T-helper 17 cell (primary cell): ENCODE measurements around the gene UCN. TPM values are rescaled to one million over a fixed set of nuclear protein-coding genes. Genes with fewer than 3 reads are reported as not detected.
A peak's percentile ranks its signal among the peaks of the same experiment; 100 is the strongest.
"Not testable (repeated sequence)": the region's sequence is repeated elsewhere in the genome, so short reads cannot be mapped to it uniquely, and the experiment has no call there.

Experiments
- ATAC-seq: fragments of 150-1000 bp; cut with Tn5 transposase; 2 replicates; pipeline ENCODE4 v1.10.0; 2021; ENCODE audit warnings: mild to moderate bottlenecking, moderate library complexity
- DNase-seq, 3 donors: peaks; one replicate each; pipeline versions ENCODE4 v3.0.0 to v3.0.0-alpha.2; 2020 to 2021
- H3K9me3 ChIP-seq: one replicate; pipeline ENCODE4 v1.7.0; 2013; ENCODE audit warnings: low read length, mild to moderate bottlenecking; ENCODE audit not compliant: control insufficient read depth, poor library complexity, severe bottlenecking
- H3K27ac Mint-ChIP-seq: one replicate; pipeline ENCODE4 v1.8.0; 2022; ENCODE audit warnings: mild to moderate bottlenecking, moderate library complexity, mixed read lengths
- H3K27me3 Mint-ChIP-seq: one replicate; pipeline ENCODE4 v1.8.0; 2022; ENCODE audit warnings: mixed read lengths
- H3K36me3 Mint-ChIP-seq: one replicate; pipeline ENCODE4 v1.8.0; 2022; ENCODE audit warnings: low read depth, mixed read lengths
- H3K4me1 Mint-ChIP-seq: one replicate; pipeline ENCODE4 v1.8.0; 2022; ENCODE audit warnings: mild to moderate bottlenecking, mixed read lengths
- H3K4me3 Mint-ChIP-seq: one replicate; pipeline ENCODE4 v1.8.0; 2022; ENCODE audit warnings: mild to moderate bottlenecking, moderate library complexity, mixed read lengths
- total RNA-seq, 4 donors: library from RNA in 2 of 4; stranded (reverse) in 2 of 4; gene quantifications; one replicate each; pipeline ENCODE4 v1.2.3 and lab custom pipeline; 2022 to 2026

The UCN gene
- total RNA-seq, 2 donors from 2014 or later = 1.5 to 1.6 TPM

DNA sequence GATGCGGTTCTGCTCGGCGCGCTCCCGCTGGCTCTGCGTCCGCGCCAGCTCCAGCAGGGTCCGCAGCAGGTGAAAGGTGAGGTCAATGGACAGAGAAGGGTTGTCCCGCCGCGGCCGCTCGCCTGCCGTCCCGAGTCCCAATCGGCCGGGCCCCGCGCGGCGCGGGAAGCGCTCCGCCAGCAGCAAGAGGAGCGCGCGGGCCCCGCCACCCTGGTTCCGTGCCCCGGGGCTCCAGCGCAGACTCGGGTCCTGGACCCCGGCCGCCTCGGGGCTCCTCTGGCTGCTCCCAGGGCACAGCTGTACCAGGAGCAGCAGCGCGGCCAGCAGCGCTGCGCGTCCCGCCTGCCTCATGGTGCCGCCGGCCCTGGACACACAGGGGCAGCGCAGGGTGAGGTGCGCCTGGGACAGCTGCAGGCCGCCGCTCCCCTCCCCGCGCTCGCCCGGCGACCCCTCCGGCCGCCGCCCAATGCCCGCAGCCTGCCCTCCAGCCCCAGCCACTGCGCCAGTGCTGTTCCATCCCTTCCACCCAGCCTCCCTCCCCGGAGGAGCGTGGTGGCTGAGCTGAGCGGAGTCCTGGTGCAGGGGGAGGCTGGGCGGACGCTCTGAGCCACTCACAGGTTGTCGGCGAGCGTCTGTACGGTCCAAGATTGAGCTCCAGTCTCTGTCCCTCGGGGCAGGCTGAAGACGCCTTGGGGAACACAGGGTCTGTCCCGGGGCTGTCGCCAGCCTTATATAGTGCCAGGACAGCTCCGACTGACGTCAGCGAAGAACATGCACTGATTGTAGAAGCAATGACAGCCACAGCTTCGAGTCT, 493 bp downstream of the UCN start:
- ATAC-seq = no peak
- Mint-ChIP-seq H3K4me3 (no peak overlapping the region), H3K36me3 (peaks cover 7% of the 10 kb centered on the region), H3K27ac (no peak overlapping the region), H3K27me3 (peaks cover 19% of the 10 kb centered on the region), H3K4me1 (no peaks in the 10 kb centered on the region)
- no peaks in the 10 kb centered on the region for H3K9me3 ChIP-seq
- DNase-seq = no peak

DNA sequence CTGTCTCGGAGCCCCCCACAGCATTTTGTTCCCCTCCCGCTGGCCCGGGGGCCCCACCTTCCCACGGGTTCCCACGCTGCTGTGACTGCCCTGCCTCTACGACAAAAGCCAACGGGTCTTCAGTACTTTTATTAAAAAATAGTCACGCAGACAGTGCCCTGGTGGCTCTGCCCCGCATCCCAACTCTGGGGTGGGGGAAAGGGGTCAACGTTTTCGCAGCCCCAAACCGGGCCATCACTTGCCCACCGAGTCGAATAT, 1.0 kb downstream of the UCN start:
- no peaks in the 10 kb centered on the region for H3K4me1 Mint-ChIP-seq
- no peak overlapping the region for H3K4me3 Mint-ChIP-seq

DNA sequence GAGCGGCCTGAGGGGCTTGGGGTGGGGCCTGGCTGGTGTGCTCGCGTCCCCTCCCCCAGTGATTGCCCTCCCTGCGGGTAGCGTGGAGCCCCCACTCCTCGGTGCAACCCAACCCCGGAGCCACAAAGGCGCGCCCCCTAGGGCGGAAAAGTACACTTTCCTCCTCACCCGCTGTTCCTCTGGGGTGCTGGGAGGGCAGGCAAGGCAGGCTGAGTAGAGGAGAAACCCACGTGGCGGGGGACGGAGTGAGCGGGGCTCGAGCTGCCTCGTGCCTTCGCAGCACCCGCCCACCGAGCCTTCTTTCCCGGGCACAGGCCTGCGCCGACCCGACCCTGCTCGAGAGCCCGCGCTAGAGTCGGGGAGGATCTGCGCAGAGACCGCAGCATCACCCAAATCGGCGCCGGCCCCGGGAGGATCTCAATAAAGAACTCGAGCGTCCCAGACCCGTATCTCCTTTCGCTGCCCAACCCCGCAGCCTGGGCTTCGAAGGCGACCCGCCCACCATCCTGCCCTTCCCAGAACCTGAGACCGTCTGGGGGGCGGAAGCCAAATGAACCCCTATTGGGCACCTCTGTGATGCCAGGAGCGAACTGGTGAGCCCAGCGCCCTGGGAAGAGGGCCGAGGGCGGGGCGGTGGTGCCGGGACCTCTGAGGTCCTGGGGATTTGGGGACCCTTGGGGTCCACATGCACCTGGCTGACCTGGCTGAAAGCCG, 1.5 kb downstream of the UCN start:
- Mint-ChIP-seq H3K27ac (no peak overlapping the region), H3K4me3 (peak overlapping the region; percentile 70), H3K27me3 (peaks cover 19% of the 10 kb centered on the region), H3K36me3 (peaks cover 5% of the 10 kb centered on the region), H3K4me1 (no peaks in the 10 kb centered on the region)
- DNase-seq (no peak), ATAC-seq (peak; percentile 62)
- H3K9me3 ChIP-seq = no peaks in the 10 kb centered on the region

More for the DNA sequence above, 1.0 kb downstream of the UCN start:
- Mint-ChIP-seq H3K27ac (no peak overlapping the region), H3K27me3 (peaks cover 19% of the 10 kb centered on the region), H3K36me3 (peaks cover 5% of the 10 kb centered on the region)
- DNase-seq (no peak), ATAC-seq (no peak)
- H3K9me3 ChIP-seq = no peaks in the 10 kb centered on the region

DNA sequence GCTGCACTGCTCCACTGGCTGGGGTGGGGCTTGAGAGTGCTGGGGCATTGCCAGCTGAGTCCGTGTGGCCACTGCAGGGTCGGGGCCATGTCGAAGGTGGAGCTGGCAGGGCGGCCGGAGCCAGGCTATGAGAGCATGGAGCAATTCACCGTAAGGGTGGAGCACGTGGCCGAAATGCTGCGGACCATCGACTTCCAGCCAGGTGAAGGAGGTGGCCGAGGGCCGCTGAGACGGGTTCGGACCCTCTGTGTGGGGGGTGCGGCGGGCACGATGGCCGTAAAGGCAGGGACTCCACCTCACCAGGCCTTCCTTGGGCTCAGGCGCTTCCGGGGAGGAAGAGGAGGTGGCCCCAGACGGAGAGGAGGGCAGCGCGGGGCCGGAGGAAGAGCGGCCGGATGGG, 2.1 kb downstream of the UCN start:
- H3K4me3 Mint-ChIP-seq = peak overlapping the region; percentile 70
- H3K36me3 Mint-ChIP-seq = no peaks in the 10 kb centered on the region
- H3K27me3 Mint-ChIP-seq = peaks cover 19% of the 10 kb centered on the region
- ATAC-seq (no peak), DNase-seq (no peak)
- no peak overlapping the region for H3K27ac Mint-ChIP-seq
- no peaks in the 10 kb centered on the region for H3K9me3 ChIP-seq
- H3K4me1 Mint-ChIP-seq = no peaks in the 10 kb centered on the region

DNA sequence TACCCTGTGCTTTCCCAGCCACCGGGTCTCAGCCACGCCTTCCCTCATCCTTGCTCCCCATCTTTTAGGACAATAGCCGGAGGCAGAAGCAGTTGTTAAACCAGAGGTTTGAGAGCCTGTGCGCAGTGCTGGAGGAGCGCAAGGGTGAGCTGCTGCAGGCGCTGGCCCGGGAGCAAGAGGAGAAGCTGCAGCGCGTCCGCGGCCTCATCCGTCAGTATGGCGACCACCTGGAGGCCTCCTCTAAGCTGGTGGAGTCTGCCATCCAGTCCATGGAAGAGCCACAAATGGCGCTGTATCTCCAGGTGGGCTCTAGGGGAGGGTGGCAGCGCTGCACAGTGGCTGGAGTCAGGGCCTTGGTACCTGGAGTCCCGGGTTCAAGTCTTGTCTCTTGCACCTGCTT, 2.7 kb downstream of the UCN start:
- DNase-seq (no peak), ATAC-seq (no peak)
- Mint-ChIP-seq H3K4me1 (no peaks in the 10 kb centered on the region), H3K27me3 (peaks cover 19% of the 10 kb centered on the region), H3K27ac (no peak overlapping the region), H3K36me3 (no peaks in the 10 kb centered on the region), H3K4me3 (peak overlapping the region; percentile 56)
- no peaks in the 10 kb centered on the region for H3K9me3 ChIP-seq

DNA sequence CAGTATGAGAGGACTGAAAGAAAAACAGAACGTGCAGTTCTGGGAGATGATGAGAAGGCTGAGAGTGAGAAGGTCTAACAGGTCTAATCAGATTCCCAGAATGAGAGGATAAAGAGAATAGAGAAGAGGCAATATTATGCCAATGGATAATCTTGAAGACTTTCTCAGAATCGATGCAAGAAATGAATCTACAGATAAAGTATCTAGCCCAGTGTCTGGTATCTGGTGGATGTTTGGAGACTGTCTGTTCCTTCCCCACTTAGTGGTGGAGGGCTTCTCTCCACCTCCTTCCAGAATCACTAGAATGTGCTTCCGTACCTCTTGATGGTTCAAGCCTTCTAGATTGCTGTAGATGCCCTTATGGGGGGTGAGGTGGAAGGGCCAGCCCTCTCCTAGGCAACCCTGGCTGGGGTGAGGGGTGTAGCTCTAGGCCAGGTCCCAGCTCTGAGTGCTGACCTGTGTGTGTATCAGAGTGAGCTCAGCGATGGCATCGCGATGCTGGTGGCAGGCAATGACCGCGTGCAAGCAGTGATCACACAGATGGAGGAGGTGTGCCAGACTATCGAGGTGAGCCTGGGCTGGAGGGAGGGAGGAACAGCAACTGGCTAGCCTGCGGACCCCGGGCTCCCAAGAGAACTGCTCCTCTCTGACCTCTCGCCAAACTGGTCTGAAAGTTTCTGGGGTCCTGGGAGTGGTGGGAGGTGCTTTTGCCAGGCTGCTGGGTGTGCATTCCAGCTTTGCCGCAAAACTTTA, 3.6 kb downstream of the UCN start:
- H3K36me3 Mint-ChIP-seq = no peaks in the 10 kb centered on the region
- H3K4me3 Mint-ChIP-seq = no peak overlapping the region
- H3K27ac Mint-ChIP-seq = no peak overlapping the region
- DNase-seq (no peak), ATAC-seq (no peak)
- peaks cover 21% of the 10 kb centered on the region for H3K27me3 Mint-ChIP-seq
- H3K9me3 ChIP-seq = no peaks in the 10 kb centered on the region
- no peaks in the 10 kb centered on the region for H3K4me1 Mint-ChIP-seq

DNA sequence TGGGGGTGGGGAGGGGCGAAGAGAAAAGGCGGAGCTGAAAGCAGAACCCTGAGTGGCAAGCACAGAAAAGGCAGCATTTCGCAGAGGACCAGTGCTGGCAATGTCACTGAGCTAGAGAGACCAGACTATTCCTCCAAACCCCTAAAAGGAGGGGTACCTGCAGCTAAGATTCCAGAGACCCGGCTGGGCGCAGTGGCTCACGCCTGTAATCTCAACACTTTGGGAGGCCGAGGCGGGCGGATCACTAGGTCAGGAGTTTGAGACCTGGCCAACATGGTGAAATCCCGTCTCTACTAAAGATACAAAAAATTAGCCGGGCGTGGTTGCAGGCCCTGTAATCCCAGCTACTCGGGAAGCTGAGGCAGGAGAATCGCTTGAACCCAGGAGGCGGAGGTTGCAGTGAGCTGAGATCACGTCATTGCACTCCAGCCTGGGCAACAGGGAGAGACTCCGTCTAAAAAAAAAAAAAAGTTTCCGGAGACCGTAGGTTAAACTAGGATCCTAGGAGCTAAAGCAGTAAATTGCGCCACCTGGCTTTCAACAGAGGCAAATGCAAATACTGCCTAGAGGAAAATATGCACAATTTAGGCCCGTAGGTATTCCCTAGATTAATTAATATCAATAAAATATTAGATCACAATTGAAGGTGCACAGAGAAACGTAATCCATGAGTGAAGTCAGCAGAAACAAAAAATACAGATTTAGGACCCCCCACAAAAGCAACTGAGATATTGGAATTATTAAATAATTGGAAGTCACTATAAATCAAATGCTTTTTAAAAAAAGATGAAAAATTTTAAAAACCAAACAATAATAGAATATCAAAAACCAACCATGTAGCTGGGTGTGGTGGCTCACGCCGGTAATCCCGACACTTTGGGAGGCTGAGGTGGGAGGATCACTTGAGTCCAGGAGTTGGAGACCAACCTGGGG, 4.9 kb downstream of the UCN start:
- no peaks in the 10 kb centered on the region for H3K9me3 ChIP-seq
- H3K27ac Mint-ChIP-seq = no peak overlapping the region
- DNase-seq (no peak), ATAC-seq (peak; percentile 76)
- peak overlapping the region; percentile 59 for H3K4me3 Mint-ChIP-seq
- no peaks in the 10 kb centered on the region for H3K36me3 Mint-ChIP-seq
- H3K27me3 Mint-ChIP-seq = peaks cover 33% of the 10 kb centered on the region
- H3K4me1 Mint-ChIP-seq = no peaks in the 10 kb centered on the region

DNA sequence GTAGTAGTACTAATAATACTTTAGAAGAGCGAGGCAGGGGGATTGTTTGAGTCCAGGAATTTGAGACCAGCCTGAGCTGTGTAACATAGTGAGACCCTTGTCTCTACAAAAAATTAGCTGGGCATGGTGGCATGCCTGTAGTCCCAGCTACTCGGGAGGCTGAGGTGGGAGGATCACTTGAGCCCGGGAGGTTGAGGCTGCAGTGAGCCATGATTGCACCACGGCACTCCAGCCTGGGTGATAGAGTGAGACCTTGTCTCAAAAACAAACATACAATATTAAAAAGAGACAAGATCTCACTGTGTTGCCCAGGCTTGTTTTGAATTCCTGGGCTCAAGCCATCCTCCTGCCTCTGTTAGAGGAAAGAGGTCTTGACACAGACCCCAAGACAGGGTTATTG, 7.6 kb downstream of the UCN start:
- peaks cover 41% of the 10 kb centered on the region for H3K27me3 Mint-ChIP-seq
- ATAC-seq, H3K27ac Mint-ChIP-seq, H3K9me3 ChIP-seq, H3K4me1 Mint-ChIP-seq, H3K36me3 Mint-ChIP-seq, H3K4me3 Mint-ChIP-seq, DNase-seq: not testable (repeated sequence)

DNA sequence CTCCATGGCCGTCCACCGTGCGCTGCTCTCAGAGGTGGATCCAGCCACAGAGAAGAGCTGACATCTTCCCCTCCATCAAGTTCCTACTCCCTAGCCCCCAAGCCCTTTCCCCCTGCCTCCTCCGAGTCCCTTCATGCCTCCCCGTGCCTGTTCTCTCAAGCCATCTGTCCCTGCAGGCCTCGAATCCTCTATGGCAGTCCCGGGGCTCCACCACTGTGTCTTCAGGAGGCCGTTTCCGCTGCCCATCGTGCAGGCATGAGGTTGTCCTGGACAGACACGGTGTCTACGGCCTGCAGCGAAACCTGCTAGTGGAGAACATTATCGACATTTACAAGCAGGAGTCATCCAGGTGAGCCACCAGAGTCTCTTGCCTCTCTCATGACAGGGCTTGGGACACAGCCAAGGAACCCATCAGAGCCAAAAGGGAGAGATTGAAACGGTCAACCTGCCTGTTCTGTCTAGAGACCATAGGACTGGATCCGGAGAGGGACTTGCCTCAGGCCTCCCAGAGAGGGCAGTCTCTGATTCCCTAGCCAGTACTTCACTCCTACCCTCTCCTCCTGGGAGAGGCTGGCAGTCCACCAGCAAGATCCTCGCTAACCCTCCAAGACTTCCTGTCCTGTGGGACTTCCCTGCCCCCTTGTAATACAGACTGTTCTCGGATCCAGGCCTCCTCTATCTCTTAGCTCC, 9.7 kb downstream of the UCN start:
- no peaks in the 10 kb centered on the region for H3K9me3 ChIP-seq
- Mint-ChIP-seq H3K4me3 (no peak overlapping the region), H3K4me1 (no peaks in the 10 kb centered on the region), H3K36me3 (no peaks in the 10 kb centered on the region), H3K27ac (no peak overlapping the region), H3K27me3 (peaks cover 41% of the 10 kb centered on the region)
- DNase-seq = no peak
- ATAC-seq = no peak

DNA sequence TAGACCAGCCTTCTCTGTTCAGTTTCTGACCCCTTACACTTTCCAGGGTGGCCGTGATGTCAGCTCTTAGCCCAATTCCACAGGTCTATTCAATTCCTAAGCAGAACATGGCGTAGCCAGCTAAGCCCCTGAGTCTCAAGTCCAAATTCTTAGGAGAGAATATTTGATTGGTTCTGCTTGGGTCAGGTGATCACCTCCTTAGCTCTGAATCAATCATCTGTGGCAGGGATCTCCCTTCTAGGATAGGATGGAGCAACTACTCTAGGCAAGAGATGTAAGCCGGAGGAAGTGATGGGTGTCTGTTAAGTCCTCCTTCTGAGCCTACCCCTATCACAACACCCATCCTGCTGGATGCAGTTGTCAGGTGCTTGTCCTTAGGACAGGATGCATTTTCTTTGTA, 11.1 kb downstream of the UCN start:
- peaks cover 54% of the 10 kb centered on the region for H3K27me3 Mint-ChIP-seq
- ATAC-seq = no peak
- peaks cover 3% of the 10 kb centered on the region for H3K4me1 Mint-ChIP-seq
- no peak for DNase-seq
- no peak overlapping the region for H3K27ac Mint-ChIP-seq
- no peak overlapping the region for H3K4me3 Mint-ChIP-seq
- H3K36me3 Mint-ChIP-seq = peaks cover 2% of the 10 kb centered on the region
- H3K9me3 ChIP-seq = no peaks in the 10 kb centered on the region

DNA sequence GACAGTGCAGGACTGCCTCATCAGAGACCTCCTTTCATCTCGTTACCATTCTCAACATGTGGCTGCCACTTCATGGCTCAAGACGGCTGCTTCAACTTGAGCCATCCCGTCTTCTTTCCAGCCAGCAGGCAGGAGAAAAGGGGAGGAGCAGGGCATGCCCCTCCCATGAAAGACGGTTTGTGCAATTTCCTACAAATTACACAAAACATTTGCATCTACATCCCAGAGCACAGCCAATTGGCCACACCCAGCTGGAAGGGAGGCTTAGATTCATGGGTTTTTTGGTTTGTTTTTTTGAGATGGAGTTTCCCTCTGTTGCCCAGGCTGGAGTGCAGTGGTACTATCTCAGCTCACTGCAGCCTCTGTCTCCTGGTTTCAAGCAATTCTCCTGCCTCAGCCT, 11.8 kb downstream of the UCN start:
- ATAC-seq (no peak), DNase-seq (no peak)
- Mint-ChIP-seq H3K4me3 (no peak overlapping the region), H3K27ac (no peak overlapping the region), H3K36me3 (peaks cover 3% of the 10 kb centered on the region), H3K4me1 (peaks cover 3% of the 10 kb centered on the region), H3K27me3 (peaks cover 61% of the 10 kb centered on the region)
- no peaks in the 10 kb centered on the region for H3K9me3 ChIP-seq

DNA sequence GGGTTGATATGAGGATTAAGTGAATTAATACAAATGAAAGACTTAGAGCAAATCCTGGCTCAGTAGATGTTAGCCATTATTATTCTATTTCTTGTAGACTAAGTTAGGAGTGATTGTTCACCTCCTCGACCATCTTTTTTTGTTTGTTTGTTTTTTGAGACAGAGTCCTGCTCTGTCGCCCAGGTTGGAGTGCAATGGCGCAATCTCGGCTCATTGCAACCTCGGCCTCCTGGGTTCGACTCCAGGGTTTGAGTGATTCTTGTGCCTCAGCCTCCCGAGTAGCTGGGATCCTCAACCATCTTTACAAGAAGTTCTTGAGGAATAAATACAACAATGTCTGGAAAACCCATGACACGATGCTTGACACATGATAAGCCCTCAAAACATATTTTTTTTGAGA, 13.3 kb downstream of the UCN start:
- DNase-seq = no peak
- no peak for ATAC-seq
- H3K9me3 ChIP-seq = no peaks in the 10 kb centered on the region
- no peak overlapping the region for H3K4me3 Mint-ChIP-seq
- H3K4me1 Mint-ChIP-seq = peaks cover 3% of the 10 kb centered on the region
- H3K27me3 Mint-ChIP-seq = peaks cover 64% of the 10 kb centered on the region
- no peak overlapping the region for H3K27ac Mint-ChIP-seq
- peaks cover 4% of the 10 kb centered on the region for H3K36me3 Mint-ChIP-seq
